ENCODE measurements around the gene F11. TPM values are rescaled to one million over a fixed set of nuclear protein-coding genes. Genes with fewer than 3 reads are reported as not detected.

F11 gene
- total and polyA plus RNA-seq, 2 of the 13 experiments (the other 11 are each of a cell fraction or from before 2014, with no cell fraction given): 35.1 to 58.0 TPM

DNA sequence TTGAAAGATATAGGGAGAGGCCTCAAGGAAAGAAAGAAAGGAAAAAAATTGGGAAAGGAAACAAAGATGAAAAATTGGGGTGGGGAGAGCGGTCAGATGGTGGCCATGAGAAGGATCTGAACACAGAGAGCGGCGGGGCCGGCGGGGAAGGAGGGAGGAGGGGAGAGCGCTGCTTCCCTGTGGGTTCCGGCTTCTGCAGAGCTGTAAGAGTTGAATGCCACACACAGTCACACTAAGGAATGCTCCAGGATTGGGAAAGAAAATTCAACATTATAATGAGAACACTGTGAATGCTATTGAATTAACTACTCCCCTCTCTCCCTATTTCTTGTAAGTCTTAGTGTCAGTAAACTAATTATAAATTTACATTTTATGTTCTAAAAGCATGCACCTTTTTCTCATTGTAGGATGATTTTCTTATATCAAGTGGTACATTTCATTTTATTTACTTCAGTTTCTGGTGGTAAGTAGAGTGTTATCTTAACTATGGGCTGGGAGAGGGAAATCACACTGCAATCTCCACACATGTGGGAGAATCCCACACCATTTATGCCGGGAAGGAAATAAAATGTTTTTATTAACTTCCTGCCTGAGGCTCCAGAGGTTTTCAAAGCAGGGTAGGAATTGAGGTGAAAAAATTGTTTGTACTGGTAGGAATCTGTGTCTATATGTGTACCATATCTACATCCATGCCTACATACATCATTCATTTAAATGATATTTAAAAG is 904 bp downstream of the F11 start (continued):
- TF ChIP-seq, protein P1, sequence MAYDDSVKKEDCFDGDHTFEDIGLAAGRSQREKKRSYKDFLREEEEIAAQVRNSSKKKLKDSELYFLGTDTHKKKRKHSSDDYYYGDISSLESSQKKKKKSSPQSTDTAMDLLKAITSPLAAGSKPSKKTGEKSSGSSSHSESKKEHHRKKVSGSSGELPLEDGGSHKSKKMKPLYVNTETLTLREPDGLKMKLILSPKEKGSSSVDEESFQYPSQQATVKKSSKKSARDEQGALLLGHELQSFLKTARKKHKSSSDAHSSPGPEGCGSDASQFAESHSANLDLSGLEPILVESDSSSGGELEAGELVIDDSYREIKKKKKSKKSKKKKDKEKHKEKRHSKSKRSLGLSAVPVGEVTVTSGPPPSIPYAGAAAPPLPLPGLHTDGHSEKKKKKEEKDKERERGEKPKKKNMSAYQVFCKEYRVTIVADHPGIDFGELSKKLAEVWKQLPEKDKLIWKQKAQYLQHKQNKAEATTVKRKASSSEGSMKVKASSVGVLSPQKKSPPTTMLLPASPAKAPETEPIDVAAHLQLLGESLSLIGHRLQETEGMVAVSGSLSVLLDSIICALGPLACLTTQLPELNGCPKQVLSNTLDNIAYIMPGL (CRISPR knock-in tag; IDR thresholded peaks at IDR 0.05; ENCODE audit: borderline replicate concordance in 1 of 2, low read depth in 1 of 2): no peak
- TF ChIP-seq KDM5B (CRISPR knock-in tag; IDR thresholded peaks at IDR 0.05; ENCODE audit: borderline replicate concordance): no peak
- TF ChIP-seq, protein P2, sequence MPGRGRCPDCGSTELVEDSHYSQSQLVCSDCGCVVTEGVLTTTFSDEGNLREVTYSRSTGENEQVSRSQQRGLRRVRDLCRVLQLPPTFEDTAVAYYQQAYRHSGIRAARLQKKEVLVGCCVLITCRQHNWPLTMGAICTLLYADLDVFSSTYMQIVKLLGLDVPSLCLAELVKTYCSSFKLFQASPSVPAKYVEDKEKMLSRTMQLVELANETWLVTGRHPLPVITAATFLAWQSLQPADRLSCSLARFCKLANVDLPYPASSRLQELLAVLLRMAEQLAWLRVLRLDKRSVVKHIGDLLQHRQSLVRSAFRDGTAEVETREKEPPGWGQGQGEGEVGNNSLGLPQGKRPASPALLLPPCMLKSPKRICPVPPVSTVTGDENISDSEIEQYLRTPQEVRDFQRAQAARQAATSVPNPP (CRISPR knock-in tag; IDR thresholded peaks at IDR 0.05): no peak
- no peak for TF ChIP-seq SALL2 (CRISPR knock-in tag; IDR thresholded peaks at IDR 0.05)
- TF ChIP-seq CREM (IDR thresholded peaks at IDR 0.05): no peak
- TF ChIP-seq CREM (CRISPR knock-in tag; IDR thresholded peaks at IDR 0.05): no peak
- no peak for TF ChIP-seq PAX8 (CRISPR knock-in tag; IDR thresholded peaks at IDR 0.05; ENCODE audit: borderline replicate concordance)
- TF ChIP-seq, protein P3, sequence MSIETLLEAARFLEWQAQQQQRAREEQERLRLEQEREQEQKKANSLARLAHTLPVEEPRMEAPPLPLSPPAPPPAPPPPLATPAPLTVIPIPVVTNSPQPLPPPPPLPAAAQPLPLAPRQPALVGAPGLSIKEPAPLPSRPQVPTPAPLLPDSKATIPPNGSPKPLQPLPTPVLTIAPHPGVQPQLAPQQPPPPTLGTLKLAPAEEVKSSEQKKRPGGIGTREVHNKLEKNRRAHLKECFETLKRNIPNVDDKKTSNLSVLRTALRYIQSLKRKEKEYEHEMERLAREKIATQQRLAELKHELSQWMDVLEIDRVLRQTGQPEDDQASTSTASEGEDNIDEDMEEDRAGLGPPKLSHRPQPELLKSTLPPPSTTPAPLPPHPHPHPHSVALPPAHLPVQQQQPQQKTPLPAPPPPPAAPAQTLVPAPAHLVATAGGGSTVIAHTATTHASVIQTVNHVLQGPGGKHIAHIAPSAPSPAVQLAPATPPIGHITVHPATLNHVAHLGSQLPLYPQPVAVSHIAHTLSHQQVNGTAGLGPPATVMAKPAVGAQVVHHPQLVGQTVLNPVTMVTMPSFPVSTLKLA (IDR thresholded peaks at IDR 0.05): no peak
- TF ChIP-seq ZNF10 (CRISPR knock-in tag; IDR thresholded peaks at IDR 0.05; ENCODE audit: borderline replicate concordance, low read depth): no peak
- no peak for TF ChIP-seq ZNF432 (CRISPR knock-in tag; IDR thresholded peaks at IDR 0.05; ENCODE audit: borderline replicate concordance)
- TF ChIP-seq, protein P4, sequence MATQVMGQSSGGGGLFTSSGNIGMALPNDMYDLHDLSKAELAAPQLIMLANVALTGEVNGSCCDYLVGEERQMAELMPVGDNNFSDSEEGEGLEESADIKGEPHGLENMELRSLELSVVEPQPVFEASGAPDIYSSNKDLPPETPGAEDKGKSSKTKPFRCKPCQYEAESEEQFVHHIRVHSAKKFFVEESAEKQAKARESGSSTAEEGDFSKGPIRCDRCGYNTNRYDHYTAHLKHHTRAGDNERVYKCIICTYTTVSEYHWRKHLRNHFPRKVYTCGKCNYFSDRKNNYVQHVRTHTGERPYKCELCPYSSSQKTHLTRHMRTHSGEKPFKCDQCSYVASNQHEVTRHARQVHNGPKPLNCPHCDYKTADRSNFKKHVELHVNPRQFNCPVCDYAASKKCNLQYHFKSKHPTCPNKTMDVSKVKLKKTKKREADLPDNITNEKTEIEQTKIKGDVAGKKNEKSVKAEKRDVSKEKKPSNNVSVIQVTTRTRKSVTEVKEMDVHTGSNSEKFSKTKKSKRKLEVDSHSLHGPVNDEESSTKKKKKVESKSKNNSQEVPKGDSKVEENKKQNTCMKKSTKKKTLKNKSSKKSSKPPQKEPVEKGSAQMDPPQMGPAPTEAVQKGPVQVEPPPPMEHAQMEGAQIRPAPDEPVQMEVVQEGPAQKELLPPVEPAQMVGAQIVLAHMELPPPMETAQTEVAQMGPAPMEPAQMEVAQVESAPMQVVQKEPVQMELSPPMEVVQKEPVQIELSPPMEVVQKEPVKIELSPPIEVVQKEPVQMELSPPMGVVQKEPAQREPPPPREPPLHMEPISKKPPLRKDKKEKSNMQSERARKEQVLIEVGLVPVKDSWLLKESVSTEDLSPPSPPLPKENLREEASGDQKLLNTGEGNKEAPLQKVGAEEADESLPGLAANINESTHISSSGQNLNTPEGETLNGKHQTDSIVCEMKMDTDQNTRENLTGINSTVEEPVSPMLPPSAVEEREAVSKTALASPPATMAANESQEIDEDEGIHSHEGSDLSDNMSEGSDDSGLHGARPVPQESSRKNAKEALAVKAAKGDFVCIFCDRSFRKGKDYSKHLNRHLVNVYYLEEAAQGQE (IDR thresholded peaks at IDR 0.05; ENCODE audit: borderline replicate concordance in 1 of 2, low read depth in 1 of 2, low read length in 2 of 2): 0 out of 4 replicates have a peak, but pooled peaks of 1 of the 2 experiments have one; percentile 11
- TF ChIP-seq STAT5B (CRISPR knock-in tag; IDR thresholded peaks at IDR 0.05): no peak
- TF ChIP-seq HOXA9 (CRISPR knock-in tag; IDR thresholded peaks at IDR 0.05; ENCODE audit: borderline replicate concordance): no peak
- TF ChIP-seq, protein P5, sequence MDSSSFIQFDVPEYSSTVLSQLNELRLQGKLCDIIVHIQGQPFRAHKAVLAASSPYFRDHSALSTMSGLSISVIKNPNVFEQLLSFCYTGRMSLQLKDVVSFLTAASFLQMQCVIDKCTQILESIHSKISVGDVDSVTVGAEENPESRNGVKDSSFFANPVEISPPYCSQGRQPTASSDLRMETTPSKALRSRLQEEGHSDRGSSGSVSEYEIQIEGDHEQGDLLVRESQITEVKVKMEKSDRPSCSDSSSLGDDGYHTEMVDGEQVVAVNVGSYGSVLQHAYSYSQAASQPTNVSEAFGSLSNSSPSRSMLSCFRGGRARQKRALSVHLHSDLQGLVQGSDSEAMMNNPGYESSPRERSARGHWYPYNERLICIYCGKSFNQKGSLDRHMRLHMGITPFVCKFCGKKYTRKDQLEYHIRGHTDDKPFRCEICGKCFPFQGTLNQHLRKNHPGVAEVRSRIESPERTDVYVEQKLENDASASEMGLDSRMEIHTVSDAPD (CRISPR knock-in tag; IDR thresholded peaks at IDR 0.05): no peak
- TF ChIP-seq, protein P6, sequence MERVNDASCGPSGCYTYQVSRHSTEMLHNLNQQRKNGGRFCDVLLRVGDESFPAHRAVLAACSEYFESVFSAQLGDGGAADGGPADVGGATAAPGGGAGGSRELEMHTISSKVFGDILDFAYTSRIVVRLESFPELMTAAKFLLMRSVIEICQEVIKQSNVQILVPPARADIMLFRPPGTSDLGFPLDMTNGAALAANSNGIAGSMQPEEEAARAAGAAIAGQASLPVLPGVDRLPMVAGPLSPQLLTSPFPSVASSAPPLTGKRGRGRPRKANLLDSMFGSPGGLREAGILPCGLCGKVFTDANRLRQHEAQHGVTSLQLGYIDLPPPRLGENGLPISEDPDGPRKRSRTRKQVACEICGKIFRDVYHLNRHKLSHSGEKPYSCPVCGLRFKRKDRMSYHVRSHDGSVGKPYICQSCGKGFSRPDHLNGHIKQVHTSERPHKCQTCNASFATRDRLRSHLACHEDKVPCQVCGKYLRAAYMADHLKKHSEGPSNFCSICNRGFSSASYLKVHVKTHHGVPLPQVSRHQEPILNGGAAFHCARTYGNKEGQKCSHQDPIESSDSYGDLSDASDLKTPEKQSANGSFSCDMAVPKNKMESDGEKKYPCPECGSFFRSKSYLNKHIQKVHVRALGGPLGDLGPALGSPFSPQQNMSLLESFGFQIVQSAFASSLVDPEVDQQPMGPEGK (CRISPR knock-in tag; IDR thresholded peaks at IDR 0.05): peak; percentile 17; the same call in 1 of the 2 replicates
- TF ChIP-seq JDP2 (CRISPR knock-in tag; IDR thresholded peaks at IDR 0.05; ENCODE audit: borderline replicate concordance): no peak

Measured in HepG2 (cell line).